NCI-H2227 (cell line): Measurements from ENCODE around the gene ASB13.

ENCODE experiments used
- DNase-seq: peaks from one replicate; lab custom pipeline; 2025; ENCODE audit not compliant: unreplicated experiment; lab: John Stamatoyannopoulos, UW

The ASB13 gene

DNA sequence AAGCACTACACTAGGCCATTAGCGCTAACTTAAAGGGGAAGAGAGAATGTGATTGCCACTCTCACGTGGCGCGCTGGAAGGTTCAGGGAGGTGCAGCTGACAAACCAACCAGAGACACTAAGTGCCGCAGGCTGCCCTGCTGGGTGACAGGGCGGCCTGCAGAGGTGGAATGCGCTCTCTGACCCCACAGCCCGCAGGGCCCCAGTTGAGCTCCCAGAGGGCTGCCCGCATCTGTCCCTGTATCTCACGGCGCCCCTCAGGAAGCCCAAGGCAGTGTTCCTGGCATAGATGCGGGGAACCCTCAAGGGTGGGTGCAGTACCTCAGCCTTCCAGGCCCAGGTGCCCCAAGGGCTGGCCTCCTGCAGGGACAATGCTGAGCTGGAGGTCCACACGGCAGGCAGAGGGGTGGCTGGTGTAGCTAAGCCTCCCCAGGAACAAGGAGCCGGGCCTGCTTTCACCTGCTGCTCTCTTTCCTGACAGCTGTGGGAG, 75.0 kb downstream of the ASB13 start:
- no peak for DNase-seq

DNA sequence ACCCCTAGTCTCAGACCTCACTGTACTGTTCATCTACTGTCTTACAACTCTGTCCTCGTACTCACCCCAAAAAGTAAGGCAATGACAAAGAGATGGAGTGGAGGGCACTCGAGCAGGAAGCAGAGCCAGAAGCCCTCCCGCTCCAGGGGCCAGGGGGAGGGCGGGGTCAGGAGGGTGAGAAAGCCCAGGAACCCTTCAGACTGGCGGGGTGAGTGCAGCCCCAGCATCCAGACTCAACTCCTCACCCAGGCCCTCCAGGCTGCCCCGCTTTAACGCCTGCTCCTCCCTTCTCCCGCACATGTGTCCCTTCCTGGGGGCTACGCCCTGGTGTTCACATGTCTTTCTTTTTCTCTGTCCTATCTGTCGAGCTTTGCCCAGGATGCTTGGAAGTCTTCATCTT, 75.6 kb downstream of the ASB13 start:
- no peak for DNase-seq

DNA sequence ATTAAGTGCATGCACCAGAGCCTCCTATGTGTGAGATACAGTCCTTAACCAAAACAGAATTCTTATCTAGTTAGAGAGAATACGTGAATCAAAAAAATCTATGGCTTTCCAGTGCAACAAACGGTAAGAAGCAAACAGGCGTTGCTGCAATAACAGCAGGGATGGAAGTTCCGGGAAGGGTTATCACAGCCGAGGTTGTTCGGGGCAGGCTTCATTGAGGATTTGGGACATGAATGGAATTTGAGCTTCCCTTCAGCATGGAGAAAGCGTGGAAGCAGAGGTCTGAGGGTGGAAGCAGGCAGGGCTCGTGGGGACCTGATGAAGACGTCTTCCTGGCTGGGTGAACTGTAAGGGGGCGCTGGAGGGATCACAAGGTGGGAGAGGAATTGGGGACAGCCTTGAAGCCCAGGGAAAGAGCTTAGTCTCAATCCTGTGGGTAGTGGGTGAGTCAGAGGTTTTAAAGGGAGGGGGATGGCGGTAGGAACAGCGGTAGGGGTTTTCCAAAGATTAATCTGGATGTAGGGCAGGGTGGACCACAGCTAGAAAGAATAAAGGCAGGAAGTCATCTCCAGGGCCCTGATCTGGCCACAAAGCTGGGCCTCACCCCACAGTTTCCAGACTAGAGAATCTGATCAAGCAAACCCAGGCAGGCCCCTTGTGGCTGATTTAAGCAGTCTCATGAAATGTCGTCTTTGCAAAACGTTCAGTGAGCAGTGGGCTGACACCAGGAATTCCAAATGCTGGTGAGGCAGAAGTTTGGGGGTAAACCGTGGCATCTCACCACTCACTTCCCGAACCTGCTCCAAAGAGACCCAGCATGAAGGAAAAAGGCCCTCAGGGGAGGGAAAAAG, 76.5 kb downstream of the ASB13 start:
- no peak for DNase-seq

DNA sequence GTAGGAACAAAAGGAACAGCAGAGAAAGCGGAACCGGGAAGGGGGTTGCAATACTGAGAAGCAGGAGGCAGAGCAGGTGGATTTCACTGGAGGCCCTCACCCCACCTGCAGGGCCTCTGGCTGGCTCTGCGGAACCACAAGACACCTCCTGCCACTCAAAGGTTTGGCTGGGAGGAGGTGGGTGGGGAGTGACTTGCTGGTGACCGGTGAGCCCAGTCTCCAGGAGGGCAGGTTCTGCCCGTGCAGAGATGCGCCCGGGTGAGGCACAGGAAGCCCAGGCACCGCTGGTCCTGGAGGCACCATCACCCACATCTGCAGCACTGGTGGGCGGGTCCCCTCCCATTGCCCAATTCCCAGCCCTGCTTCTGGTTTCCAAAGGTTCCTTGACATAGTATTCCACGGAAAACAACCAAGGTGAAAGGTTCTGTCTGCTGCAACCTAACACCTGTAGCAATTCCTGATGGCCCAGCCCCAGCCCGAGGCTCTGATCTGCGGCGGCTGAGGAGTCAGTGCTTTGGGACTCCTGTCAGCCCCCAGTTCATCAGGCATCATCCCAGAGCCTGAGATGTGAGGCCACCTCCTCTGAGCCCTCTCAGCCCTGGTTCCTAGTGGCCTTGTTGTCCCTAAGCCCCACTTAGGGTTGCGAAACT, 77.3 kb downstream of the ASB13 start:
- no peak for DNase-seq
